MM.1S (cell line): Measurements from ENCODE around the gene RUBCN.
"Not testable (repeated sequence)": the region's sequence is repeated elsewhere in the genome, so short reads cannot be mapped to it uniquely, and the experiment has no call there.

Experiments
- DNase-seq: peaks from one replicate; pipeline ENCODE4 v3.0.0-alpha.2; 2015
- H2AFZ ChIP-seq: fragments of 300-600 bp; sonication (generic); 2 replicates; pipeline ENCODE4 v1.6.0; 2016; ENCODE audit warnings: antibody characterized with exemption, low read length
- H3F3A ChIP-seq: fragments of 300-600 bp; sonication (generic); 2 replicates; pipeline ENCODE4 v1.6.1; 2016; ENCODE audit warnings: mild to moderate bottlenecking, antibody characterized with exemption, low read length, moderate library complexity, mixed read lengths; ENCODE audit not compliant: insufficient read depth
- H3K27ac ChIP-seq: fragments of 300-600 bp; sonication (generic); 2 replicates; pipeline ENCODE4 v1.5.1; 2016; ENCODE audit warnings: mild to moderate bottlenecking, low read length
- H3K27me3 ChIP-seq: fragments of 300-600 bp; sonication (generic); replicated peaks from 2 replicates; pipeline ENCODE4 v1.6.0; 2016; ENCODE audit warnings: low read length; ENCODE audit not compliant: insufficient read depth
- H3K36me3 ChIP-seq: fragments of 300-600 bp; sonication (generic); replicated peaks from 2 replicates; pipeline ENCODE4 v1.6.1; 2016; ENCODE audit warnings: mild to moderate bottlenecking, low read length, mixed read lengths; ENCODE audit not compliant: insufficient read depth
- H3K4me1 ChIP-seq: fragments of 300-600 bp; sonication (generic); 2 replicates; pipeline ENCODE4 v1.6.1; 2016; ENCODE audit warnings: low read length, mixed read lengths
- H3K4me2 ChIP-seq: fragments of 300-600 bp; sonication (generic); 2 replicates; pipeline ENCODE4 v1.6.0; 2016; ENCODE audit warnings: low read depth, low read length
- H3K4me3 ChIP-seq: fragments of 300-600 bp; sonication (generic); 2 replicates; pipeline ENCODE4 v1.5.1; 2016; ENCODE audit warnings: low read length, mixed read lengths
- H3K79me2 ChIP-seq: fragments of 300-600 bp; sonication (generic); 2 replicates; pipeline ENCODE4 v1.6.1; 2016; ENCODE audit warnings: mixed run types, low read length, mixed read lengths
- H3K9ac ChIP-seq: fragments of 300-600 bp; sonication (generic); 2 replicates; pipeline ENCODE4 v1.6.1; 2016; ENCODE audit warnings: low read length, mixed read lengths
- H3K9me2 ChIP-seq: fragments of 300-600 bp; sonication (generic); replicated peaks from 2 replicates; pipeline ENCODE4 v1.6.1; 2016; ENCODE audit warnings: mild to moderate bottlenecking, low read length, mixed read lengths; ENCODE audit not compliant: insufficient read depth
- H3K9me3 ChIP-seq: fragments of 300-600 bp; sonication (generic); replicated peaks from 2 replicates; pipeline ENCODE4 v1.6.1; 2016; ENCODE audit warnings: mild to moderate bottlenecking, low read length, mixed read lengths; ENCODE audit not compliant: insufficient read depth
- H4K20me1 ChIP-seq: fragments of 300-600 bp; sonication (generic); 2 replicates; pipeline ENCODE4 v1.6.1; 2016; ENCODE audit warnings: mild to moderate bottlenecking, low read length, moderate library complexity, mixed read lengths; ENCODE audit not compliant: insufficient read depth

Gene RUBCN

DNA sequence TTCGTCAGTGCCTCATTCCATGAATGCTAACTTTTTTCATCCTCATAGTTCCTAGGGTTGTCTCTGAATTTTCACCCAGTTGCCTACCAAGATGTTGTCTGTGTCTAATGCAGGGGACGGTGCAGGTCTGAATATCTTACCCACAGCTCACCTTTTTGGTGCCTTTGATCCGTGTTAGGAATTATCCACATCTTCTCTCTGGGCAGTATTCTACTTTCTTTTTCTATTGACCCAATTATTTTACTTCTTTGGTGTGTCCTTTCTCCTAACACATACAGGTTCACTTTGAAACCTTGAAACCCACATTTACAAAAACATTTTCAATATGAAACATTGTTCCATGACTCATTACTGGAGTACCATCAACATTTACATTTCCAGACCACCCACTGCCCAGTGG, 80.6 kb downstream of the RUBCN start:
- H3K4me1 ChIP-seq, H3K9ac ChIP-seq, H3K27me3 ChIP-seq, H3K4me2 ChIP-seq, H3K9me2 ChIP-seq, H4K20me1 ChIP-seq, H3K27ac ChIP-seq, H2AFZ ChIP-seq, H3K79me2 ChIP-seq, DNase-seq, H3K4me3 ChIP-seq, H3K36me3 ChIP-seq, H3F3A ChIP-seq, H3K9me3 ChIP-seq: not testable (repeated sequence)

- not testable (repeated sequence) for H3K4me1 ChIP-seq, DNase-seq, H3K4me2 ChIP-seq, H4K20me1 ChIP-seq, H3K36me3 ChIP-seq, H3K9ac ChIP-seq, H3K9me3 ChIP-seq, H2AFZ ChIP-seq, H3K79me2 ChIP-seq, H3K9me2 ChIP-seq, H3K4me3 ChIP-seq, H3F3A ChIP-seq, H3K27me3 ChIP-seq, H3K27ac ChIP-seq
Observed at GRCh38 chr3:197654998-197655330, 81.7 kb downstream of the RUBCN start.

- DNase-seq, H3K9ac ChIP-seq, H3K36me3 ChIP-seq, H3K27me3 ChIP-seq, H3K9me2 ChIP-seq, H2AFZ ChIP-seq, H3K9me3 ChIP-seq, H3K4me1 ChIP-seq, H3F3A ChIP-seq, H3K4me2 ChIP-seq, H3K27ac ChIP-seq, H3K79me2 ChIP-seq, H4K20me1 ChIP-seq: not testable (repeated sequence)
- H3K4me3 ChIP-seq: peak overlapping the region; percentile 50; the same call in 1 of the 2 replicates
Observed at GRCh38 chr3:197654090-197654997, 82.4 kb downstream of the RUBCN start.

DNA sequence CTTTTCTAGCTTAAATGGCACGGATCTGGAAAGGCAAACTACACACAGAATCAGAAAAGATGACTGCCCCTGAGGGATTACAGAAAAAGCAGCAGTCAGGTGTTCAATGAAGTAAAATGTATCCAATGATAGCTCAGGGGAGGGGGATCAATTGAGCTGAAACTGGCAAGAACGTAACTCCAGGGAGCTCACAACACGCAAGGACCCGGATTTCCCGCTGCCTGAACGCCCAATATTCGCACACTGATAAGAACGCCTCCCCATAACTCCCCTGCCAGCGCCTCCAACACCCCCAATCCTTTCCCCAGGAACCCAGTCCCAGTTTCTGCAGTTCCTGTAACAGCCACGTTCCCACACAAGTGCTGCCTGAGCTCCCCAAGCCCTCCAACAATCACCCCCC, 83.8 kb downstream of the RUBCN start:
- not testable (repeated sequence) for H4K20me1 ChIP-seq, H3K9me2 ChIP-seq, DNase-seq, H3K9me3 ChIP-seq, H3K36me3 ChIP-seq, H3K4me1 ChIP-seq, H3K27me3 ChIP-seq, H2AFZ ChIP-seq, H3F3A ChIP-seq, H3K27ac ChIP-seq, H3K4me2 ChIP-seq, H3K79me2 ChIP-seq, H3K4me3 ChIP-seq, H3K9ac ChIP-seq

DNA sequence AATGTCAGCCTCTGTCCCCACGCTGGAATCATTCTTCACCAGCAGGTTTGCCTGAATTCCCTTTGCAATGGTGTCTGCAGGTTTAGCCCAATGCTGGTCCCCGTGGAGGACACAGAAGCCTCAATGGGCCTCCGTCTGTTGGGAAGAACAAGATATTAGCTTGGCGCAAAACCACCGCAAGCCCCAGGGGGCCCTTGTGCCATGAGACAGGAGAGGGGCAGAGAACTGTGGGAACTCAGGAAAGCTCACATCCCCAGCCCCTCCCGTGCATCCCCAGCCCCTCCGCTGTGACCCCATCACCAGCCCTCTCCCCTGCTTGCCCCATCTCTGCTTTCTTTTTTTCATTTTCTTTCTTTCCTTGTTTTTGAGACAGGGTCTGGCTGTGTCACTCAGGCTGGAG, 89.1 kb downstream of the RUBCN start:
- H3F3A ChIP-seq, H3K4me3 ChIP-seq, DNase-seq, H4K20me1 ChIP-seq, H3K9me2 ChIP-seq, H3K27ac ChIP-seq, H3K27me3 ChIP-seq, H3K4me2 ChIP-seq, H3K9ac ChIP-seq, H3K4me1 ChIP-seq, H2AFZ ChIP-seq, H3K79me2 ChIP-seq, H3K36me3 ChIP-seq, H3K9me3 ChIP-seq: not testable (repeated sequence)

- not testable (repeated sequence) for H3K9me3 ChIP-seq, H3K27me3 ChIP-seq, H3K27ac ChIP-seq, H4K20me1 ChIP-seq, H3K36me3 ChIP-seq, H2AFZ ChIP-seq, H3F3A ChIP-seq, H3K4me3 ChIP-seq, H3K4me1 ChIP-seq, H3K79me2 ChIP-seq, H3K4me2 ChIP-seq, H3K9me2 ChIP-seq, H3K9ac ChIP-seq, DNase-seq
Observed at GRCh38 chr3:197647191-197647590, 89.5 kb downstream of the RUBCN start.

DNA sequence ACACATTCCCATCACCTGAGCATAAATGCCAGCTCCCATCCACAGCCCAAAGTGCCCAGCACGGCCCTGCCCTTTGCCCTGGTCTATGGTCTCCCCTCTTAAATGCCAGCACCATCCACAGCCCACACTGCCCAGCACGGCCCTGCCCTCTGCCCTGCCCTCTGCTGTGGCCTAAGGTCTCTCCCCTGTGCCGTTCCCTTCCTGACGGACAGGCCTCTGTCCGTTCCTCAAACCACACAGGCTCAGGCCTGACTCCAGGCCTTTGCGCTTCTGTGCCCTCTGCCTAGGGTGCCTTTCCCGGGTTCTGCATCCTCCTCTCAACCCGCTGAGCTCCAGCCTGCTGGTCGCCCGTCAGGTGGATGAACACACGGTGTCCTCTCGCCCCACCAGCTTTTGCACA, 90.4 kb downstream of the RUBCN start:
- H3K27me3 ChIP-seq, H3K9ac ChIP-seq, H3K4me2 ChIP-seq, DNase-seq, H3K9me3 ChIP-seq, H4K20me1 ChIP-seq, H3K9me2 ChIP-seq, H3K36me3 ChIP-seq, H2AFZ ChIP-seq, H3K79me2 ChIP-seq, H3K27ac ChIP-seq, H3F3A ChIP-seq, H3K4me3 ChIP-seq, H3K4me1 ChIP-seq: not testable (repeated sequence)

GRCh38 chr3:197637556-197637955, 99.1 kb downstream of the RUBCN start:
- H3K9ac ChIP-seq, H4K20me1 ChIP-seq, H3K4me3 ChIP-seq, H3K9me2 ChIP-seq, H3K79me2 ChIP-seq, DNase-seq, H3K27me3 ChIP-seq, H2AFZ ChIP-seq, H3K27ac ChIP-seq, H3K4me2 ChIP-seq, H3K36me3 ChIP-seq, H3K4me1 ChIP-seq, H3F3A ChIP-seq, H3K9me3 ChIP-seq: not testable (repeated sequence)
